Breast epithelium (tissue), 4 donors: ENCODE measurements around the gene MMP19. TPM values are rescaled to one million over a fixed set of nuclear protein-coding genes. Genes with fewer than 3 reads are reported as not detected.

Experiments
- DNase-seq, 2 donors: peaks; one replicate each; pipeline ENCODE4 v3.0.0-alpha.2; 2019; ENCODE audit warnings: low spot score in 2 of 2
- H3K27ac ChIP-seq, 2 donors: fragments of 200-600 bp; sonication (generic) in 1 of 2; one replicate each; pipeline ENCODE4 v1.5.1; 2016 to 2019; ENCODE audit warnings: mild to moderate bottlenecking in 1 of 2
- H3K27me3 ChIP-seq, 2 donors: fragments of 200-600 bp; sonication (generic) in 1 of 2; one replicate each; pipeline versions ENCODE4 v1.5.1 to v1.6.0; 2017 to 2019; ENCODE audit warnings: control low read depth in 1 of 2, mild to moderate bottlenecking in 1 of 2
- H3K36me3 ChIP-seq: fragments of 200-600 bp; one replicate; pipeline ENCODE4 v1.5.1; 2019
- H3K4me1 ChIP-seq, 2 donors: fragments of 200-600 bp; sonication (generic); one replicate each; pipeline ENCODE4 v1.5.1; 2016 to 2019; ENCODE audit warnings: control low read depth in 1 of 2
- H3K4me3 ChIP-seq, 3 donors: fragments of 200-600 bp; sonication (generic); 1 replicate in 2 of 3; 2 replicates in 1 of 3; pipeline ENCODE4 v1.5.1; 2016 to 2019; ENCODE audit warnings: mild to moderate bottlenecking in 3 of 3, moderate library complexity in 2 of 3
- H3K9me3 ChIP-seq, 2 donors: fragments of 200-600 bp; sonication (generic) in 1 of 2; one replicate each; pipeline ENCODE4 v1.5.1; 2016 to 2019; ENCODE audit warnings: control low read depth in 1 of 2
- POLR2A ChIP-seq: fragments of 450-650 bp; IDR thresholded peaks from one replicate; pipeline ENCODE4 v1.6.1; 2016; ENCODE audit warnings: antibody characterized with exemption, mild to moderate bottlenecking, moderate library complexity
- POLR2AphosphoS5 ChIP-seq, 3 donors: sonication (generic); formaldehyde crosslinking; IDR thresholded peaks; one replicate each; pipeline ENCODE4 v1.6.1; 2017; ENCODE audit warnings: antibody characterized with exemption in 3 of 3
- intact Hi-C: fragments of 100-400 bp; cut with DNase I; formaldehyde crosslinking; loops from one replicate; pipeline ENCODE4 v1.15.1; 2023; ENCODE audit warnings: low total_unique reads
- total RNA-seq, 3 donors: library from RNA; depleted of rRNA; stranded (reverse); fragments of >200 nt; gene quantifications; one replicate each; pipeline ENCODE4 v1.1.0, GENCODE V29; 2016
- TF ChIP-seq, protein P1 (sequence below), 3 donors: fragments of 450-650 bp; IDR thresholded peaks; one replicate each; pipeline ENCODE4 v1.5.1; 2016 to 2017; ENCODE audit warnings: antibody characterized with exemption in 3 of 3, mild to moderate bottlenecking in 3 of 3, moderate library complexity in 3 of 3

The MMP19 gene
- total RNA-seq, 3 donors from 2014 or later = 21.9 to 50.6 (median 47.9) TPM

DNA sequence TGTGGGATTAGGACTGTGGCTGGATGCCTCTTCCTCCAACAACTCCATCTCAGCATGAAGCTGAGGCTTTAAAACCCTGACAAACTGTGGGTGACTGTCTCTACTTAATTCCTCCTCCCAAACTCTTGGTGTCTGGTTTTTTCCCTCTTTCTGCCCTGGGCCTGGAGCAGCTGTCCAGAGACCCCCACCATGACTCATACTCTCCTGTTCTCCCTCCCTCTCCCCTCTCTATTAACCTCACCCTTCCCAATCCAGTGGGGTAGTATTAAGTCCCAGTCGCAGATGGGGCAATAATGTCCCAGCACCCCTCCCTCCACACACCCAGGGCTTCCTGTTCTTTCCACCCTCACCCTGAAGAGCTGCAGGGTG lies 11.3 kb downstream of the MMP19 start:
- no peak for TF ChIP-seq POLR2A
- Histone ChIP-seq H3K4me3 (peak overlapping the region; percentile 91 to 98 (median 91)), H3K4me1 (peaks cover 6 to 15% of the 10 kb centered on the region in 2 donors), H3K9me3 (no peaks in the 10 kb centered on the region), H3K27ac (peak overlapping the region; percentile 94 to 95), H3K27me3 (no peaks in the 10 kb centered on the region), H3K36me3 (no peaks in the 10 kb centered on the region)
- DNase-seq = no peak
- intact Hi-C loops = loop anchor here (10.0 kb wide), 1 partner anchor 103 kb away; the partner anchor contains the start of gene DGKA

DNA sequence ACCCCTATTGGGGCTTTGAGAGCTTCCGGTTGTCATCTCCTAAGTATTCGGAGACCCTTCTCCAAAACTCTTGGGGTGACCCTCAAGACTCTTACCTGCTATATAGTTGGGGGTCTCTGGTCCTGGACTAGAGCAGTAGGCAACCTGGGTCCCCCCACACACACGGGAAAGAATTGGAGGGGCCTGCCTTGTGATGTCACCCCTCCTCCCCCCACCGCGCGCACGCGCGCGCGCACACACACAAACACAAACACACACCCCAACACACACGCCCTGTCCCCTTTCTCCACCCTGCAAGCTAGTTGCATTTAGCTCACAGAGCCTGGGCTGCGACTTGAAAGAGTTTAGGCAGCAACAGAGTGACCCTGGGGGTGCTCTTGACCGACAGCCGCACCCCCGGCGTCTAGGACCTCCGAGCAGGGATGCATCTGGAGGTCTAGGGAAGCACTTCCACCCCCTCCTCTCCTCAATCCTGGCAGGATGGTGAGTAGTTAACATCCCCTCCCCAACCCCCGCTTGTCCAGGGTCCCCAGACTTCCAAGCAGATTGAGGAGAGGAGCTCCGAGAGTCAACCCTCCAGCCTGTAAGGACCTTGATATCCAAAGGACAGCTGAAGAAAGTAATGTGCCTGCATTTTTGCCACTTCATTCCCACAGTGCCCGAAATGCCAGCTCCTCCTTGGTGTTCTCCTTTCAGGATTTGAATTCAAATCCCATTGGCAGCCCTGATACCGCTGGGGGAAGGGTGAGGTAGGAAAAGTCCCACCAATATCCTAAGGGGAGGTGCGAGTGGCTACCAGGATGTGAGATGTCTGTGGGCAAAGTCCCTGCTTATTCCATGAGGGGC lies 11.9 kb downstream of the MMP19 start:
- H3K36me3 ChIP-seq = no peaks in the 10 kb centered on the region
- H3K27ac ChIP-seq = peak overlapping the region; percentile 94 to 95
- TF ChIP-seq POLR2A (peak; percentile 35), POLR2AphosphoS5 (IDR thresholded peaks at IDR 0.05) (peak in 2 of 3 donors; percentile 37 to 76)
- TF ChIP-seq, protein P1, sequence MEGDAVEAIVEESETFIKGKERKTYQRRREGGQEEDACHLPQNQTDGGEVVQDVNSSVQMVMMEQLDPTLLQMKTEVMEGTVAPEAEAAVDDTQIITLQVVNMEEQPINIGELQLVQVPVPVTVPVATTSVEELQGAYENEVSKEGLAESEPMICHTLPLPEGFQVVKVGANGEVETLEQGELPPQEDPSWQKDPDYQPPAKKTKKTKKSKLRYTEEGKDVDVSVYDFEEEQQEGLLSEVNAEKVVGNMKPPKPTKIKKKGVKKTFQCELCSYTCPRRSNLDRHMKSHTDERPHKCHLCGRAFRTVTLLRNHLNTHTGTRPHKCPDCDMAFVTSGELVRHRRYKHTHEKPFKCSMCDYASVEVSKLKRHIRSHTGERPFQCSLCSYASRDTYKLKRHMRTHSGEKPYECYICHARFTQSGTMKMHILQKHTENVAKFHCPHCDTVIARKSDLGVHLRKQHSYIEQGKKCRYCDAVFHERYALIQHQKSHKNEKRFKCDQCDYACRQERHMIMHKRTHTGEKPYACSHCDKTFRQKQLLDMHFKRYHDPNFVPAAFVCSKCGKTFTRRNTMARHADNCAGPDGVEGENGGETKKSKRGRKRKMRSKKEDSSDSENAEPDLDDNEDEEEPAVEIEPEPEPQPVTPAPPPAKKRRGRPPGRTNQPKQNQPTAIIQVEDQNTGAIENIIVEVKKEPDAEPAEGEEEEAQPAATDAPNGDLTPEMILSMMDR (IDR thresholded peaks at IDR 0.05) = no peak
- peak in 1 of 2 donors; percentile 71 for DNase-seq
- H3K27me3 ChIP-seq = no peaks in the 10 kb centered on the region
- no peaks in the 10 kb centered on the region for H3K9me3 ChIP-seq
- H3K4me3 ChIP-seq = peak overlapping the region; percentile 91 to 98 (median 91)
- H3K4me1 ChIP-seq = peaks cover 6 to 15% of the 10 kb centered on the region in 2 donors
- intact Hi-C loops = loop anchor here (10.0 kb wide), 1 partner anchor 104 kb away; the partner anchor contains the start of gene DGKA

- Histone ChIP-seq H3K36me3 (no peaks in the 10 kb centered on the region), H3K27me3 (no peaks in the 10 kb centered on the region), H3K9me3 (no peaks in the 10 kb centered on the region), H3K27ac (peak overlapping the region; percentile 94 to 95), H3K4me3 (peak overlapping the region; percentile 91 to 98 (median 91)), H3K4me1 (peaks cover 6 to 15% of the 10 kb centered on the region in 2 donors)
- peak in 1 of 2 donors; percentile 65 for DNase-seq
- intact Hi-C loops = loop anchor here (10.0 kb wide), 1 partner anchor 105 kb away; the partner anchor contains the start of gene DGKA
- TF ChIP-seq POLR2A (no peak), POLR2AphosphoS5 (IDR thresholded peaks at IDR 0.05) (no peak)
- TF ChIP-seq, protein P1 (IDR thresholded peaks at IDR 0.05) = no peak
These were observed 12.7 kb downstream of the MMP19 start for GRCh38 chr12:55829967-55830600.

DNA sequence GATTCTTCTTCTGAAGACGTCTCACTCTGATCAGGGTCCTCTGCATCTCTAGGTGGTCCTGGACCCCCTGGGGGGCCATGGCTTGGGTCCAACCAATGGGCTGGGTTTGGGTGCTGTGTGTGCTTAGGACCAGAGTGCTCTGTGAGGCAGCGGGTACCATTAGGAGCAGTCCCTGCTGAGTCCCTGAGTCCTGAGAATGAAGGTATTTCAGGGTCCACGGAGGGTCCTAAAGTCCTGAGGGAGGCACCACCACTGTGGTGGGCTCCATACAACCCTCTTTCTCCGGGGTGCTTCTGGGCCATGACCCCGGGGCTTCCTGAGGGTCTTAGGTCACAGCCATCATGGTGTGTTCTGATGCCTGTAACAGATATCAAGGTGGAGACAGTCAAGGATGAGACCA lies 14.4 kb downstream of the MMP19 start:
- Histone ChIP-seq H3K4me3 (peak overlapping the region in 2 of 3 donors; percentile 91), H3K4me1 (peaks cover 6 to 15% of the 10 kb centered on the region in 2 donors), H3K27me3 (no peaks in the 10 kb centered on the region), H3K27ac (peak overlapping the region; percentile 94 to 95), H3K9me3 (no peaks in the 10 kb centered on the region), H3K36me3 (no peaks in the 10 kb centered on the region)
- no peak for DNase-seq
- TF ChIP-seq, protein P1 (IDR thresholded peaks at IDR 0.05) = no peak
- TF ChIP-seq POLR2AphosphoS5 (IDR thresholded peaks at IDR 0.05) (no peak), POLR2A (no peak)
- intact Hi-C loops = no loop called here

DNA sequence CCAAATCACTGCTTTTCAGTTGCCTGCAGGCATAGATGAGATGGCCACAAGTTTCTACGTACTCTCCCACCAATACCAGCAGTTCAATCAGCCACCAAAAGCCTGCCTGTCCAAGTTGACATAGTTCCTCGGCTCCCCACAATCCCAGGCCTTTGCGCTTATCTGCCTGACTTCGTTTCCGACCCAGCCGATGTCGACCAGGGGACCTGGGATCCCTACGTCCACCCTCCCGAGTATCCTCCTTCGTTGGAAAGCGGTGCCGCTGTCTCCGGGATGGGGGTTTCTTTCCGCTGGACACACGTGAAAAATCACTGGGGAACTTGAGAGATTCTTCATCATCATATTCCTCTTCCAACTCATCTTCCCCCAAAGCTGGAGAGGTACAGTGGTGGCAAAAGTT lies 14.9 kb downstream of the MMP19 start:
- H3K4me1 ChIP-seq = peaks cover 6 to 15% of the 10 kb centered on the region in 2 donors
- H3K4me3 ChIP-seq = peak overlapping the region in 1 of 3 donors; percentile 1
- intact Hi-C loops = no loop called here
- no peaks in the 10 kb centered on the region for H3K9me3 ChIP-seq
- H3K27ac ChIP-seq = peak overlapping the region; percentile 94 to 95
- no peaks in the 10 kb centered on the region for H3K27me3 ChIP-seq
- H3K36me3 ChIP-seq = no peaks in the 10 kb centered on the region
- no peak for DNase-seq
- TF ChIP-seq POLR2A (no peak), POLR2AphosphoS5 (IDR thresholded peaks at IDR 0.05) (no peak)
- TF ChIP-seq, protein P1 (IDR thresholded peaks at IDR 0.05) = no peak
